Mesothelial cell of epicardium (in vitro differentiated cells): ENCODE results near the gene GRPEL1. TPM values are rescaled to one million over a fixed set of nuclear protein-coding genes. Genes with fewer than 3 reads are reported as not detected.
"Not testable (repeated sequence)": the region's sequence is repeated elsewhere in the genome, so short reads cannot be mapped to it uniquely, and the experiment has no call there.

Experiments used
- DNase-seq, 2 experiments: peaks; one replicate each; pipeline ENCODE4 v3.0.0; 2021; ENCODE audit warnings: low spot score in 2 of 2; ENCODE audit not compliant: unreplicated experiment in 2 of 2
- H3K27ac Mint-ChIP-seq: 2 replicates; pipeline ENCODE4 v1.8.0; 2021; ENCODE audit warnings: mixed read lengths
- H3K27me3 Mint-ChIP-seq: 2 replicates; pipeline ENCODE4 v1.8.0; 2021; ENCODE audit warnings: low read depth, mixed read lengths
- H3K36me3 Mint-ChIP-seq: 2 replicates; pipeline ENCODE4 v1.8.0; 2021; ENCODE audit warnings: mixed read lengths
- H3K4me1 Mint-ChIP-seq: 2 replicates; pipeline ENCODE4 v1.8.0; 2021; ENCODE audit warnings: mixed read lengths
- H3K4me3 Mint-ChIP-seq: 2 replicates; pipeline ENCODE4 v1.8.0; 2021; ENCODE audit warnings: mild to moderate bottlenecking, moderate library complexity, mixed read lengths
- H3K9me3 Mint-ChIP-seq: 2 replicates; pipeline ENCODE4 v1.8.0; 2021; ENCODE audit warnings: mixed read lengths
- total RNA-seq: library from RNA; stranded (reverse); gene quantifications from 3 replicates; pipeline ENCODE4 v1.2.1, GENCODE V29; 2021
- TF ChIP-seq, protein P1 (sequence below): fragments of 200-600 bp; sonication (generic); IDR thresholded peaks from one replicate; pipeline ENCODE4 v1.5.0; 2021; ENCODE audit warnings: antibody characterized with exemption; ENCODE audit not compliant: unreplicated experiment

GRPEL1 gene
- total RNA-seq, 1 donor from 2014 or later = 17.3 TPM

DNA sequence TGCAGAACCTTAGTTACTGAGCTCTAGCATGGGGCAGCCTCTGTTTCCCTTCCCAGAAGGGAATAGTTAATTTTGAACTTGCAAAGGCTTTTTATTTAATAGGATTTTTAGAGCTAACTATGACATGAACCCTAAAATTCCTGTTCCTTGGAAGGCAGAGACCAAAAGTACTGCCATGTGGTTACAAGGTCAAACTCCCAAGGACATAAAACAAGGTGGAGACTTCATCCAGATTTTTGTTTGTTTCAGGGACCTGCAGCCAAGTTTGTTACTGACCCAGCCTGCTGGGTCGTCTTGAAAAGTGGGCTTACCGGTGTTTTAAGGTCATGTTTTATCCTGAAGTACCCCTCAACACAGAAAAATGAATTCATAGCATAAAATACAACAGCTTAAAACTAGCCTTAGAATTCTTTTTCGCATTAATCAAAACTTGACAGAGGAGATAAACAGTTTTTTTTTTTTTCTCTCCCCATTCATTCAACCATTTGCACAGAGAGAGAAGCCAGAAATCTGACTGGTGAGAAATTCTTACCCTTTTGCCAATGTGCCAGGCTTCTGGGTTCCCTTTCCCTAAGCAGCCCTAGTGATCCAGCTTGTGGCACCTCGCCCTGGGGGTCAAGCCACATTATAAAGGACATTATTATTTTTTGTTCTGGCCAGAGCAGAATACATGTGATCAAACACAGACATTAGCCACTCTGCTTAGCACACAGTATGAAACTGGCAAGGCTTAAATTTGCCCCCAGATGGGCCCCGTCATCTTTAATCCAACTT lies 21.5 kb upstream of the GRPEL1 start:
- Mint-ChIP-seq H3K27me3 (peaks cover 25% of the 10 kb centered on the region), H3K36me3 (no peaks in the 10 kb centered on the region), H3K4me1 (peaks cover 7% of the 10 kb centered on the region), H3K4me3 (no peak overlapping the region), H3K27ac (no peak overlapping the region), H3K9me3 (peaks cover 4% of the 10 kb centered on the region)
- TF ChIP-seq, protein P1, sequence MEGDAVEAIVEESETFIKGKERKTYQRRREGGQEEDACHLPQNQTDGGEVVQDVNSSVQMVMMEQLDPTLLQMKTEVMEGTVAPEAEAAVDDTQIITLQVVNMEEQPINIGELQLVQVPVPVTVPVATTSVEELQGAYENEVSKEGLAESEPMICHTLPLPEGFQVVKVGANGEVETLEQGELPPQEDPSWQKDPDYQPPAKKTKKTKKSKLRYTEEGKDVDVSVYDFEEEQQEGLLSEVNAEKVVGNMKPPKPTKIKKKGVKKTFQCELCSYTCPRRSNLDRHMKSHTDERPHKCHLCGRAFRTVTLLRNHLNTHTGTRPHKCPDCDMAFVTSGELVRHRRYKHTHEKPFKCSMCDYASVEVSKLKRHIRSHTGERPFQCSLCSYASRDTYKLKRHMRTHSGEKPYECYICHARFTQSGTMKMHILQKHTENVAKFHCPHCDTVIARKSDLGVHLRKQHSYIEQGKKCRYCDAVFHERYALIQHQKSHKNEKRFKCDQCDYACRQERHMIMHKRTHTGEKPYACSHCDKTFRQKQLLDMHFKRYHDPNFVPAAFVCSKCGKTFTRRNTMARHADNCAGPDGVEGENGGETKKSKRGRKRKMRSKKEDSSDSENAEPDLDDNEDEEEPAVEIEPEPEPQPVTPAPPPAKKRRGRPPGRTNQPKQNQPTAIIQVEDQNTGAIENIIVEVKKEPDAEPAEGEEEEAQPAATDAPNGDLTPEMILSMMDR = no peak
- DNase-seq = no peak

DNA sequence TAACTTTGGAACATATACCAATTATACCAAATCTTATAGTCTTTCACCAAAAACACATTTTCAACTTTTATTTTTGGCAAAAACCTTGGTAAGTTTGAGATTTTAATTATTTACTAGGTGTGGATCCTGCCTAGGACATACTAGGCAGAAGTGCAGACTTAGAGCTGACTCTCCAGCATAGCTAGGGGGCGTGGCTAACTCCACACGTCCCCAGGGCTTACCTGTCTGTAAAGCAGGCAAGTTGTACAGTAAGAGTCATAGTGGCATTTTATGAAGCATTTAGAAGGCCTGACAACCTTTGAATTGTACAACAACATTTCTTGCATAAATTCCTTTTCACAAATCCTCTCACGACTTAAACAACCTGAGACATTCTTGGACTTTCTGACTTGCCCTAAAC lies 19.2 kb upstream of the GRPEL1 start:
- H3K9me3 Mint-ChIP-seq = no peaks in the 10 kb centered on the region
- H3K27ac Mint-ChIP-seq = no peak overlapping the region
- no peak for DNase-seq
- peaks cover 26% of the 10 kb centered on the region for H3K27me3 Mint-ChIP-seq
- TF ChIP-seq, protein P1 = no peak
- no peaks in the 10 kb centered on the region for H3K36me3 Mint-ChIP-seq
- peaks cover 7% of the 10 kb centered on the region for H3K4me1 Mint-ChIP-seq
- no peak overlapping the region for H3K4me3 Mint-ChIP-seq

DNA sequence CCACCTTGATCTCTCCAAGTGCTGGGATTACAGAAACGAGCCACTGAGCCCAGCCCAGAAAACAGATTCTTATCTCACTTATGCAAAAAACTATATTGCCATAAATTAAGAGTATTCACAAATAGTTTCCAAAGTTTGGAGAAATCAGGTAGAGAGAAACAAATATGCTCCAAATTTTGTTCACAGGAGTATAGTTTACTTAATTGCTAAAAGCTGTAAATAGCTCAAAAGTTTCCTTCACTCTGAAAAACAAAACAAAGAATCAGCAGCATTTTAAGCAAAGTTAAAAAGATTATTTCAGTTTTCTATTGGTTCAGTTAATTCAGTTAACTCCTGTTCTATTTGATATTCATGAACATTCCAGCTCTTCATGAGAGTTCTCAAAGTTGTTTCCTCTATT lies 18.5 kb upstream of the GRPEL1 start:
- H3K9me3 Mint-ChIP-seq = no peaks in the 10 kb centered on the region
- H3K27me3 Mint-ChIP-seq = peaks cover 24% of the 10 kb centered on the region

DNA sequence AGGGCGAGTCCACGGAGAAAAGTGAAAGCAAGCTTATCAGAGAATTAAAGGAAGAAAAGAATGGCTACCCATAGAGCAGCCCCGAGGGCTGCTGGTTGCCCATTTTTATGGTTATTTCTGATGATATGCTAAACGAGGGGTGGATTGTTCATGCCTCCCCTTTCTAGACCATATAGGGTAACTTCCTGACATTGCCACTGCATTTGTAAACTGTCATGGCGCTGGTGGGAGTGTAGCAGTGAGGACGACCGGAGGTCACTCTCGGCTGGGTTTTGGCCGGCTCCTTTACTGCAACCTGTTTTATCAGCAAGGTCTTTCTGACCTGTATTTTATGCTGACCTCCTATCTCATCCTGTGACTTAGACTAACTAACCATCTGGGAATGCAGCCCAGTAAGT lies 16.7 kb upstream of the GRPEL1 start:
- not testable (repeated sequence) for H3K36me3 Mint-ChIP-seq, H3K4me1 Mint-ChIP-seq, DNase-seq, H3K4me3 Mint-ChIP-seq, H3K27ac Mint-ChIP-seq
- Mint-ChIP-seq H3K27me3 (peaks cover 20% of the 10 kb centered on the region), H3K9me3 (peaks cover 12% of the 10 kb centered on the region)

More for the DNA sequence above, 18.5 kb upstream of the GRPEL1 start:
- no peak overlapping the region for H3K27ac Mint-ChIP-seq
- H3K4me3 Mint-ChIP-seq = no peak overlapping the region
- DNase-seq = no peak
- peaks cover 7% of the 10 kb centered on the region for H3K4me1 Mint-ChIP-seq
- TF ChIP-seq, protein P1 = no peak
- H3K36me3 Mint-ChIP-seq = no peaks in the 10 kb centered on the region

DNA sequence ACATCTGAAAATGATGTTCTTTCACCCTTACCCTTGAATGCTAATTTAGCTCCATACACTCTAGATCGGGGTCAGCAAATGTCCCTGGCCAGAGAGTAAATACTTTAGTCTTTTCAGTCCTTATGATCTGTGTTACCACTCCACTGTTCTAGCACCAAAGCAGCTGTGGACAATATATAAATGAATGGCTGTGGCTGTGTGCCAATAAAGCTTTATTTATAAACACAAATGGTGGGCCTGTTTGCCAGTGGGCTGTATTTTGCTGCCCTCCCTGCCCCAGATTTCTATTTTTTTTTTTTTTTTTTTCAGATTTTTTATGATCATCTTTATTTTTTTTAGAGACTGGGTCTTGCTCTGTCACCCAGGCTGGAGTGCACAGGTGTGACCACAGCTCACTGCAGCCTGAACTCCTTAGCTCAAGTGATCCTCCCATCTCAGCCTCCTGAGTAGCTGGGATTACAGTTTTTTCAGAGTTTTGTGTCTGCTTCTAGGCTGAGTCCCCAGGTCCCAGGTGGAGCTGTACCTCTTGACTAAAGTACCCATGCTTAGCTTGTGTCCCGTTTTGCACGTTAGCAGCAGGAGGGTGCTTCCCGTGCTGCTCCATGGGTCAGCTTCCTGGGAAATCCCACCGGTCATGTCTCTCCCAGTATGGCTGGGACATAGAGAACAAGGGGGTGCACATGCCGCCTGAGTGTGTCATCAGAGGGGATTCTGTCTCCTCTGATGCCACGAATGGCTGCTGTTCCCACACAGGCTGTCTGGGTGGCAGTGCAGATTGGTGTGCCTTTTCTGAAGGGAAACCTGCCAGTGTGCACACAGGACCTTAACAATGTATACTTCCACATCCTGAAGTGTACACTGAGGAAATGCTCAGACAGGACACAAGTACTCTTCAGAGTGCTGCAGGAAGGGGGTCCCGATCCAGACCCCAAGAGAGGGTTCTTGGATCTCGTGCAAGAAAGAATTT lies 16.0 kb upstream of the GRPEL1 start:
- Mint-ChIP-seq H3K4me3 (no peak overlapping the region), H3K9me3 (peaks cover 17% of the 10 kb centered on the region), H3K27ac (no peak overlapping the region), H3K4me1 (no peaks in the 10 kb centered on the region), H3K36me3 (no peaks in the 10 kb centered on the region), H3K27me3 (peaks cover 20% of the 10 kb centered on the region)
- TF ChIP-seq, protein P1 = no peak
- no peak for DNase-seq

DNA sequence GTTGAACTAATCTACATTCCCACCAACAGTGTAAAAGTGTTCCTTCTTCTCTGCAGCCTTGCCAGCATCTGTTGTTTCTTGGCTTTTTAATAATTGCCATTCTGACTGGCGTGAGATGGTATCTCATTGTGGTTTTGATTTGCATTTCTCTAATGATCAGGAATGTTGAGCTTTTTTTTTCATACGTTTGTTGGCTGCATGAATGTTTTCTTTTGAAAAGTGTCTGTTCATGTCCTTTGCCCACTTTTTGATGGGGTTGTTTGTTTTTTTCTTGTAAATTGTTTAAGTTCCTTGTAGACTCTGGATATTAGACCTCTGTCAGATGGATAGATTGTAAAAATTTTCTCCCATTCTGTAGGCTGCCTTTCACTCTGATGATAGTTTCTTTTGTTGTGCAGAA lies 12.0 kb upstream of the GRPEL1 start:
- peaks cover 16% of the 10 kb centered on the region for H3K27me3 Mint-ChIP-seq
- DNase-seq, H3K27ac Mint-ChIP-seq, H3K4me3 Mint-ChIP-seq, H3K4me1 Mint-ChIP-seq, H3K36me3 Mint-ChIP-seq: not testable (repeated sequence)
- peaks cover 17% of the 10 kb centered on the region for H3K9me3 Mint-ChIP-seq

DNA sequence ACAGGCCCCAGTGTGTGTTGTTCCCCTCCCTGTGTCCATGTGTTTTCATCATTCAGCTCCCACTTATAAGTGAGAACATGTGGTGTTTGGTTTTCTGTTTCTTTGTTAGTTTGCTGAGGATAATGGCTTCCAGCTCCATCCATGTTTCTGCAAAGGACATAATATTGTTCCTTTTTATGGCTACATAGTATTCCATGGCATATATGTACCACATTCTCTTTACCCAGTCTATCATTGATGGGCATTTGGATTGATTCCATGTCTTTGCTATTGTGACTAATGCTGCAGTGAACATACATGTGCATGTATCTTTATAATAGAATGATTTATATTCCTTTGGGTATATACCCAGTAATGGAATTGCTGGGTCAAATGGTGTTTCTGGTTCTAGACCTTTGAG lies 11.6 kb upstream of the GRPEL1 start:
- H3K4me1 Mint-ChIP-seq, H3K4me3 Mint-ChIP-seq, H3K36me3 Mint-ChIP-seq, DNase-seq, H3K27ac Mint-ChIP-seq: not testable (repeated sequence)
- peaks cover 13% of the 10 kb centered on the region for H3K27me3 Mint-ChIP-seq
- peaks cover 17% of the 10 kb centered on the region for H3K9me3 Mint-ChIP-seq
